Sigmoid colon (tissue), 7 donors: ENCODE measurements around the gene CLEC16A. TPM values are rescaled to one million over a fixed set of nuclear protein-coding genes. Genes with fewer than 3 reads are reported as not detected.

Experiments used
- DNase-seq: peaks from one replicate; pipeline ENCODE4 v3.0.0-alpha.2; 2019
- H3K27ac ChIP-seq, 4 donors: fragments of 200-600 bp; sonication (generic); one replicate each; pipeline ENCODE4 v1.5.1; 2016 to 2019; ENCODE audit warnings: mild to moderate bottlenecking in 1 of 4
- H3K27me3 ChIP-seq, 3 donors: fragments of 200-600 bp; sonication (generic); one replicate each; pipeline ENCODE4 v1.5.1; 2019; ENCODE audit warnings: mild to moderate bottlenecking in 1 of 3
- H3K36me3 ChIP-seq, 4 donors: fragments of 200-600 bp; sonication (generic); one replicate each; pipeline ENCODE4 v1.5.1; 2016 to 2019
- H3K4me1 ChIP-seq, 4 donors: fragments of 200-600 bp; sonication (generic); one replicate each; pipeline ENCODE4 v1.5.1; 2017 to 2019
- H3K4me3 ChIP-seq, 4 donors: fragments of 200-600 bp; sonication (generic); one replicate each; pipeline ENCODE4 v1.5.1; 2017 to 2019; ENCODE audit warnings: mild to moderate bottlenecking in 2 of 4, moderate library complexity in 1 of 4
- H3K9me3 ChIP-seq, 4 donors: fragments of 200-600 bp in 3 of 4; sonication (generic) in 3 of 4; one replicate each; pipeline versions ENCODE4 v1.5.1 to v1.6.1; 2013 to 2019
- EP300 ChIP-seq, 4 donors: sonication (generic); formaldehyde crosslinking; IDR thresholded peaks; one replicate each; pipeline ENCODE4 v1.6.1; 2017; ENCODE audit warnings: antibody characterized with exemption in 4 of 4
- POLR2A ChIP-seq, 2 donors: fragments of 450-650 bp; IDR thresholded peaks; one replicate each; pipeline ENCODE4 v1.6.1; 2016; ENCODE audit warnings: antibody characterized with exemption in 2 of 2, mild to moderate bottlenecking in 2 of 2, moderate library complexity in 2 of 2
- POLR2AphosphoS5 ChIP-seq, 4 donors: sonication (generic); formaldehyde crosslinking; IDR thresholded peaks; one replicate each; pipeline ENCODE4 v1.6.1; 2017; ENCODE audit warnings: antibody characterized with exemption in 4 of 4
- WGBS, 2 donors: extraction: QIAGEN DNeasy Blood & Tissue Kit; methylation state at CpG; one replicate each; pipeline ENCODE4 v1.1.7; 2013; 5-methylcytosine and 5-hydroxymethylcytosine counted together
- intact Hi-C: fragments of 100-400 bp; cut with DNase I; formaldehyde crosslinking; loops from one replicate; pipeline ENCODE4 v1.15.1; 2023
- polyA plus RNA-seq, 3 donors: library from polyadenylated mRNA; stranded (reverse); fragments of 200-250 nt; gene quantifications; one replicate each; pipeline ENCODE4 v1.2.3, GENCODE V29; 2013
- total RNA-seq, 4 donors: library from RNA; depleted of rRNA; stranded (reverse); fragments of >200 nt; gene quantifications; one replicate each; pipeline ENCODE4 v1.1.0, GENCODE V29; 2016
- TF ChIP-seq, protein P1 (sequence below), 4 experiments: fragments of 450-650 bp in 3 of 4; fragments of 200-600 bp in 1 of 4; IDR thresholded peaks; one replicate each; pipeline ENCODE4 v1.5.1; 2016 to 2019; ENCODE audit warnings: antibody characterized with exemption in 4 of 4, mild to moderate bottlenecking in 3 of 4, moderate library complexity in 2 of 4
- donor health status: healthy with polysubstance abuse.
- donor health status: Bipolar disorder and iron deficiency.
- donor health status: healthy.

Gene CLEC16A
- total and polyA plus RNA-seq, 7 donors = 9.6 to 35.2 (median 24.6) TPM

DNA sequence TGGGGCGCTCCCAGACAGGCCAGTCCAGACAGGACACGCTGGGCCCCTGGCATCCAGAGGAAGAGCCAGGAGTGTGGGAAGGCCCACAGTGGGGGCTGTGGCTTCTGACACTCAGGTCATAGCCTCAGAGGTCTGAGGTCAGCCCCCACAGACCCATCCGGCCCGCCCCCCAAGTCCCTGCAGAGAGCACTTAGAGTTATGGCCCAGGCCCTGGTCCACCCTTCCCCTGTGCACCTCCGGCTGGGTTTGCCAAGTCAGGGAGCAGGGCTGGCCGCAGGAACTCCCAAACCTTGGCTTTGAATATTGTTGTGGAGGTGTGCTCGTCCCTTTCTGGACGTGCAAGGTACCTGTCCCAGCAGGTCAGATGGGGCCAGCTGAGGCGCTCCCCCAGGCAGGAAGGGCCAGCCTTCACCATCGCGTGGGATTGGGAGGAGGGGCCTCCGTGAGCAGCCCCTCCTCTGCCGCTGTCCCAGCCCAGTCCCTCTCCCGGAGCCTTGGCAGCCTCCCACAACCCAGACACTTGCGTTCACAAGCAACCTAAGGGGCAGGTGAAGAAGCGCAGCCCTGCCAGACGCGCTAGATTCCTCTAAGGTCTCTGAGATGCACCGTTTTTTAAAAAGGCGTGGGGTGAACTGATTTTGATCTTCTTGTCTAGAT, 237.0 kb downstream of the CLEC16A start:
- no peak for DNase-seq
- Histone ChIP-seq H3K27ac (peak overlapping the region in 1 of 4 donors; percentile 16), H3K4me3 (no peak overlapping the region), H3K36me3 (peaks cover 0 to 25% (median 0%) of the 10 kb centered on the region in 4 donors), H3K9me3 (no peaks in the 10 kb centered on the region), H3K4me1 (peaks cover 0 to 10% (median 7%) of the 10 kb centered on the region in 4 donors), H3K27me3 (no peaks in the 10 kb centered on the region)
- 90 to 93% methylated on average over 20 of the region's 20 CpGs for WGBS, 2 donors
- TF ChIP-seq POLR2A (IDR thresholded peaks at IDR 0.05) (no peak), EP300 (IDR thresholded peaks at IDR 0.05) (no peak), POLR2AphosphoS5 (IDR thresholded peaks at IDR 0.05) (no peak)
- TF ChIP-seq, protein P1, sequence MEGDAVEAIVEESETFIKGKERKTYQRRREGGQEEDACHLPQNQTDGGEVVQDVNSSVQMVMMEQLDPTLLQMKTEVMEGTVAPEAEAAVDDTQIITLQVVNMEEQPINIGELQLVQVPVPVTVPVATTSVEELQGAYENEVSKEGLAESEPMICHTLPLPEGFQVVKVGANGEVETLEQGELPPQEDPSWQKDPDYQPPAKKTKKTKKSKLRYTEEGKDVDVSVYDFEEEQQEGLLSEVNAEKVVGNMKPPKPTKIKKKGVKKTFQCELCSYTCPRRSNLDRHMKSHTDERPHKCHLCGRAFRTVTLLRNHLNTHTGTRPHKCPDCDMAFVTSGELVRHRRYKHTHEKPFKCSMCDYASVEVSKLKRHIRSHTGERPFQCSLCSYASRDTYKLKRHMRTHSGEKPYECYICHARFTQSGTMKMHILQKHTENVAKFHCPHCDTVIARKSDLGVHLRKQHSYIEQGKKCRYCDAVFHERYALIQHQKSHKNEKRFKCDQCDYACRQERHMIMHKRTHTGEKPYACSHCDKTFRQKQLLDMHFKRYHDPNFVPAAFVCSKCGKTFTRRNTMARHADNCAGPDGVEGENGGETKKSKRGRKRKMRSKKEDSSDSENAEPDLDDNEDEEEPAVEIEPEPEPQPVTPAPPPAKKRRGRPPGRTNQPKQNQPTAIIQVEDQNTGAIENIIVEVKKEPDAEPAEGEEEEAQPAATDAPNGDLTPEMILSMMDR (IDR thresholded peaks at IDR 0.05) = no peak
- intact Hi-C loops = loop anchor here (10.0 kb wide), 1 partner anchor 207 kb away; no protein-coding TSS in a partner anchor

DNA sequence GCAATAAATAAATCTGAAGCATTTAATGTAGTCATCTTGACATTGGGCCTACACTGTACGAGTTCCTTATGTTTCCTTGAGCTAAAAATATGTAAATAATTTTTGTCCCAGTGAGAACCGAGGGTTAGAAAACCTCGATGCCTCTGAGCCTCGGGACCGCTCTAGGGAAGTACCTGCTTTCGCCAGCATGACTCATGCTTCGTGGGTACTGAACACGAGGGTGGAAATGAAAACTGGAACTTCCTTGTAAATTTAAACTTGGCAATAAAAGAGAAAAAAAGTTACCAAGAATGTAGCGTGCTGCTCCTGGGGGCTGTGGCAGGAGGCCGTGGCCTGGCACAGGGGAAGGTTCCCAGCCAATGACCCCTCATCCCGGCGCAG, 237.5 kb downstream of the CLEC16A start:
- intact Hi-C loops = loop anchor here (10.0 kb wide), 1 partner anchor 207 kb away; no protein-coding TSS in a partner anchor
- Histone ChIP-seq H3K4me1 (peaks cover 0 to 10% (median 7%) of the 10 kb centered on the region in 4 donors), H3K27ac (peak overlapping the region in 1 of 4 donors; percentile 16), H3K4me3 (no peak overlapping the region), H3K27me3 (no peaks in the 10 kb centered on the region), H3K36me3 (peaks cover 0 to 25% (median 0%) of the 10 kb centered on the region in 4 donors), H3K9me3 (no peaks in the 10 kb centered on the region)
- 49 to 59% methylated on average over 12 of the region's 12 CpGs for WGBS, 2 donors
- TF ChIP-seq POLR2AphosphoS5 (IDR thresholded peaks at IDR 0.05) (no peak), POLR2A (IDR thresholded peaks at IDR 0.05) (no peak), EP300 (IDR thresholded peaks at IDR 0.05) (no peak)
- TF ChIP-seq, protein P1 (IDR thresholded peaks at IDR 0.05) = no peak
- no peak for DNase-seq

DNA sequence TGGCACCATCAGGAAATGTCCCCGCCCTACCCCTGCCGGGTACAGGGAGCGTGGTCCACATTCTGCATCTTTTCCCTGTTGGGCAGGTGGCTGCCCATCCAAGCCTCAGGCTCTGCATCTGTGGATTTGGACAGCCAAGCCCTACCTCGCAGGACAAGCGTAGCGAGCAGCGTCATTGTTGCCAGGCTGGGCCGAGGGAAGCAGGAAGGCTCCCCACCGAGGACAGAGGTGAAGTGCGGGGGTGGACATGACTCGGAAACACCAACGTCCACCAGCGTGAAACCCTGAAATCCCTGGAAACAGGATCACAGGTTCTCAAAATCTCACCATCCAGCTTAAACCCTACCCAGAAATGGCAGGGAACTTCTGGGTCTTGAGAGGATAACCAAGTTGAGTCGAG, 238.0 kb downstream of the CLEC16A start:
- Histone ChIP-seq H3K9me3 (no peaks in the 10 kb centered on the region), H3K36me3 (peaks cover 0 to 25% (median 0%) of the 10 kb centered on the region in 4 donors), H3K27ac (no peak overlapping the region), H3K4me1 (peaks cover 0 to 10% (median 7%) of the 10 kb centered on the region in 4 donors), H3K27me3 (no peaks in the 10 kb centered on the region), H3K4me3 (no peak overlapping the region)
- 91% methylated on average over 14 of the region's 14 CpGs for WGBS, 2 donors
- intact Hi-C loops = loop anchor here (10.0 kb wide), 1 partner anchor 208 kb away; no protein-coding TSS in a partner anchor
- TF ChIP-seq POLR2AphosphoS5 (IDR thresholded peaks at IDR 0.05) (no peak), EP300 (IDR thresholded peaks at IDR 0.05) (no peak)
- no peak for DNase-seq

DNA sequence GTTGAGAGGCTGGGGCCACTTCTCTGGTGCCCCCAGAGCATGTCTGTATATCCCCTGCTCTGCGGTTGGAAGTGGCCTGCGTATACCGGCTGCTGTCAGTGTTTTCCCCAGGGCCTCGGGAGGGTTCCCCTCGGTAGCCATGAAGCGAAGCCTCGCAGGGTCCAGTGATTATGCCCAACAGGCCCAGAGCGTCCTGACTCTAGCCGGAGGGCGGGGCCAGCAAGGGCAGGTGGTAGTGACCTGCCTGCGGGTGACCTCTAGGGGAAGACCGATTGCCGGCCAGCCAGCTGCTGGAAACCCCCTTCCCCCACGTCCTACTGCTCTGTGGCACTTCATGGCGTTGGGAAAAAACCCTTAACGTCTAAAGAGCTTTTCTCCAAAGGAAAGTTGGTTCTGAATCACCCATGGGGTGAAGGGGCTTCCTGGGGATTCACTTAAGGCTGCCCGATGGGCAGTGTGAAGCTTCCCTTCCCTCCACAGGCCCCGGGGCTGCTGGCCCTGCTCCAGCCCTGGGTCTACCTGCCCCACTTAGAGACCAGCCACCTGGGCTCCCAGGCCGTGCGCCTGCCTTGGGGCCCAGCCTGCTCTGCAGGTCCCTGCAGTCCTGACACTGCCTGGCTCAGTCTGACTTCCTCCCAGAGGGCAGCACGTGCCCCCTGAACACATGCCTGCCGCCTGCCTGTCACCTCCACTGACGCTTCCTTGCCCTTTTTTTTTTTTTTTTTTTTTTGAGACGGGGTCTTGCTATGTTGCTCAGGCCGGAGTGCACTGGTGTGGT, 238.9 kb downstream of the CLEC16A start:
- TF ChIP-seq POLR2A (IDR thresholded peaks at IDR 0.05) = no peak
- TF ChIP-seq, protein P1 (IDR thresholded peaks at IDR 0.05) = no peak
- no peak for TF ChIP-seq EP300 (IDR thresholded peaks at IDR 0.05)
- no peak for TF ChIP-seq POLR2AphosphoS5 (IDR thresholded peaks at IDR 0.05)
- H3K4me1 ChIP-seq = peaks cover 0 to 10% (median 7%) of the 10 kb centered on the region in 4 donors
- H3K9me3 ChIP-seq = no peaks in the 10 kb centered on the region
- H3K27me3 ChIP-seq = no peaks in the 10 kb centered on the region
- no peak overlapping the region for H3K27ac ChIP-seq
- DNase-seq = no peak
- WGBS, 2 donors = 85 to 91% methylated on average over 25 of the region's 25 CpGs
- intact Hi-C loops = loop anchor here (10.0 kb wide), 1 partner anchor 208 kb away; no protein-coding TSS in a partner anchor
- H3K4me3 ChIP-seq = no peak overlapping the region
- peaks cover 0 to 25% (median 0%) of the 10 kb centered on the region in 4 donors for H3K36me3 ChIP-seq

DNA sequence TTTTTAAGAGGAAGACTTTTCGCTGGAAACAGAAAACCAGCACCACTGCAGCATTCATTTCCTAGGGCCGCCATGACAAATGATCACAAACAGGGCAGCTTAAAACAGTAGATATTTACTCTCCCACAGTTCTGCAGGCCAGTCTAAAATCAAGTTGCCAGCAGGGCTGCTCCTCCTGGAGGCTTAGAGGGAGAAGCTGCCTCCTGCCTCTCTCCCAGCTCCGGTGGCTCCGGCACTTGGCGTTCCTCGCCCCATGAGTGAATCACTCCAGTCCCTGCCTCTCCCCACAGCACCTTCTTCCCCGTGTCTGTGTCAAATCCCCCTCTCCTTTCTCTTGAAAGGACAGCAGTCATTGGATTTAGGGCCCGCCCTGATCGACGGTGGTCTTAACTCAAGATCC, 239.6 kb downstream of the CLEC16A start:
- DNase-seq = no peak
- Histone ChIP-seq H3K9me3 (no peaks in the 10 kb centered on the region), H3K27ac (no peak overlapping the region), H3K27me3 (no peaks in the 10 kb centered on the region), H3K36me3 (peaks cover 0 to 17% (median 0%) of the 10 kb centered on the region in 4 donors), H3K4me3 (no peak overlapping the region), H3K4me1 (peaks cover 0 to 10% (median 7%) of the 10 kb centered on the region in 4 donors)
- 94 to 95% methylated on average over 10 of the region's 10 CpGs for WGBS, 2 donors
- intact Hi-C loops = loop anchor here (10.0 kb wide), 1 partner anchor 209 kb away; no protein-coding TSS in a partner anchor
- TF ChIP-seq POLR2AphosphoS5 (IDR thresholded peaks at IDR 0.05) = no peak
- TF ChIP-seq, protein P1 (IDR thresholded peaks at IDR 0.05) = no peak
- TF ChIP-seq EP300 (IDR thresholded peaks at IDR 0.05) = no peak
- no peak for TF ChIP-seq POLR2A (IDR thresholded peaks at IDR 0.05)
